Adipocyte (in vitro differentiated cells): ENCODE data around the gene SUCLG2.

Experiments
- DNase-seq: peaks from one replicate; pipeline ENCODE4 v3.0.0-alpha.2; 2015; ENCODE audit warnings: low read depth
- H3K27me3 ChIP-seq: replicated peaks from 2 replicates; pipeline ENCODE4 v1.7.0; 2013; ENCODE audit warnings: mild to moderate bottlenecking, low read length, moderate library complexity; ENCODE audit not compliant: control insufficient read depth, insufficient read depth
- H3K36me3 ChIP-seq: 2 replicates; pipeline ENCODE4 v1.7.0; 2013; ENCODE audit warnings: low read length, mild to moderate bottlenecking, moderate library complexity; ENCODE audit not compliant: control insufficient read depth, insufficient read depth, severe bottlenecking
- H3K4me1 ChIP-seq: 2 replicates; pipeline ENCODE4 v1.7.0; 2013; ENCODE audit warnings: mild to moderate bottlenecking, low read length, moderate library complexity; ENCODE audit not compliant: control insufficient read depth, insufficient read depth
- H3K4me3 ChIP-seq: 2 replicates; pipeline ENCODE4 v1.7.0; 2013; ENCODE audit warnings: mild to moderate bottlenecking, low read length, moderate library complexity
- H3K9ac ChIP-seq: 2 replicates; pipeline ENCODE4 v1.7.0; 2013; ENCODE audit warnings: mild to moderate bottlenecking, low read length, moderate library complexity
- H3K9me3 ChIP-seq: 2 replicates; pipeline ENCODE4 v1.7.0; 2013; ENCODE audit warnings: mild to moderate bottlenecking, low read length, moderate library complexity; ENCODE audit not compliant: control insufficient read depth

Gene SUCLG2

DNA sequence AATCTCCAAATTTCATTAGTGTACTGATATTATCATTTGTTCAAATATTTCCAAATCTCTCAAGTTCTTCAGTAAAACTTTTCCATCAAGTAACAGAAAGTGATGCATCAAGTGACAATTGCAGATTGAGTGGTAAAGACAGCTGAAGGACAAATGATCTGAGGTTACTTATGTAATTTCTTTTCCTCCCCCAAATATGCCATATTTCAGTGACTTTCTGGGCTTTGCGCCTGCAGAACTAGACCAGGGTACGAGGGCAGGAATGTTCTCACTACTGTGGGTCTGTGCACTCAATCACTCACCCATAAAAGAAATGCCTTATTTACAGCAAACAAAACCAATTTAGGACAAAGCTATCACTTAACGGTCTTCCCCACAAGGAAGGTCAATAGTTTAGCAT is 4.7 kb downstream of the SUCLG2 start:
- Histone ChIP-seq H3K9ac (no peak overlapping the region), H3K4me3 (no peak overlapping the region), H3K9me3 (no peaks in the 10 kb centered on the region), H3K4me1 (peaks cover 29% of the 10 kb centered on the region), H3K36me3 (no peaks in the 10 kb centered on the region), H3K27me3 (no peaks in the 10 kb centered on the region)
- no peak for DNase-seq

DNA sequence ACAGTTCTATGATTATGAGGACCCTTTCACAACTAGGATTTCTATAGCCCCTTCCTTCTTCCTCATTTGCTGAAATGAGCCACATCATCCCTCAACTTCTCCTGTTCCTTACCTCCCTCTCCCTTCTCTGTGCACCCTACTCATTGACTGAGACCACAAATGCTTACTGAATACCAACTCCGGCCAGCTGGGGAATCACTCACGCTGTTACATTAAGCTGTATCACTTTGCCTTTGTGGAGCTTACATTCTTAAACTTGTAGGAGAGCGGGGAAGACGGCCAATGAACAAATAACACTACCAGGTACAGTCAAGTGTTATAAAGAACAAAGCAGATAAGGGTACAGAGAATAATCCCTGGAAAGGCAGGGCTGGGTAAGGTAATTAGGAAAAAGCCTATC is 5.7 kb downstream of the SUCLG2 start:
- H3K9ac ChIP-seq = no peak overlapping the region
- no peak for DNase-seq
- no peak overlapping the region for H3K4me3 ChIP-seq
- no peaks in the 10 kb centered on the region for H3K9me3 ChIP-seq
- no peaks in the 10 kb centered on the region for H3K27me3 ChIP-seq
- peaks cover 28% of the 10 kb centered on the region for H3K4me1 ChIP-seq
- no peaks in the 10 kb centered on the region for H3K36me3 ChIP-seq

DNA sequence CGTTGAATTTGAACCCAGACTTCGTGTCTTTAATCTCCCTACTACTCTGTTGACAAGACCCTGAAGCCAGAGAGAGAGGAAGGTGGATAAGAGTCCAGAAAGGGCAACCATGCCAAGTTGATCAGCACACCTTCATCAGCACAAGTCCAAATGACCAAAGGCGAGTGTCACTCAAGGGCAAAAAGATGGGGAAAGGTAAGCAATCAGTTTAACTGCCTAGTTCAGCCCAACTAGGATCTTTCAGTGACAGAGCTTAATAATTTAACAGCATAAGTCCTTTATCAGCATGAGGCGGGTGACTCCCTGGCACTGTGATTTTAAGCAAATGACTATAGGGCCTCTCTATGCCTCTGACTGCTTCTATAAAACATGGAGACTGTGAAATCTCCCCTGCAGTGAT is 6.2 kb downstream of the SUCLG2 start:
- no peak overlapping the region for H3K9ac ChIP-seq
- no peaks in the 10 kb centered on the region for H3K36me3 ChIP-seq
- H3K27me3 ChIP-seq = no peaks in the 10 kb centered on the region
- H3K9me3 ChIP-seq = no peaks in the 10 kb centered on the region
- H3K4me1 ChIP-seq = peaks cover 23% of the 10 kb centered on the region
- no peak overlapping the region for H3K4me3 ChIP-seq
- no peak for DNase-seq

DNA sequence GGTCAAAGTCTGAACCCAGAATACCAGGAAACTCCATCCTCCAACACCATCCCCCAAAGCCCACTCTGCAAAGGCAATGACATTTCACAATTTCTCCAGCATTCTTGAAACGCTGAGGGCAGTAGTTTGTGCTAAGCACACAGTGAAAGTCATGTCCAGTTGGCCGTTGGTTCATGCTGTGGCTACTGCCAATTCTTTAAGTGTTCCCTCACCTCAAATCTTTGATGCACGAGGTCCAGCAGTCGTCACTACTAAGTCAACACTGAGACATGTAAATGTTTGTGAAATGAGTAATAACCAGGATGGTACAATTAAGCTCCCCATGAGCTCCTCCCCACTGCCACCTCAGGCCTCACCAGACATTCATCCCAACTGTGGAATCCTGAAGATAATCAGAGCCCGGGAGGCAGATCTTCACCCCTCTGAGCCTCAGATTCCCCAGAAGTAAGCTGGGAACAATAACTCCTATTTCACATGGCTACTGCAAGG is 7.0 kb downstream of the SUCLG2 start:
- Histone ChIP-seq H3K9ac (no peak overlapping the region), H3K36me3 (peaks cover 5% of the 10 kb centered on the region), H3K9me3 (no peaks in the 10 kb centered on the region), H3K4me1 (peaks cover 16% of the 10 kb centered on the region), H3K27me3 (no peaks in the 10 kb centered on the region), H3K4me3 (no peak overlapping the region)
- DNase-seq = peak; percentile 92

DNA sequence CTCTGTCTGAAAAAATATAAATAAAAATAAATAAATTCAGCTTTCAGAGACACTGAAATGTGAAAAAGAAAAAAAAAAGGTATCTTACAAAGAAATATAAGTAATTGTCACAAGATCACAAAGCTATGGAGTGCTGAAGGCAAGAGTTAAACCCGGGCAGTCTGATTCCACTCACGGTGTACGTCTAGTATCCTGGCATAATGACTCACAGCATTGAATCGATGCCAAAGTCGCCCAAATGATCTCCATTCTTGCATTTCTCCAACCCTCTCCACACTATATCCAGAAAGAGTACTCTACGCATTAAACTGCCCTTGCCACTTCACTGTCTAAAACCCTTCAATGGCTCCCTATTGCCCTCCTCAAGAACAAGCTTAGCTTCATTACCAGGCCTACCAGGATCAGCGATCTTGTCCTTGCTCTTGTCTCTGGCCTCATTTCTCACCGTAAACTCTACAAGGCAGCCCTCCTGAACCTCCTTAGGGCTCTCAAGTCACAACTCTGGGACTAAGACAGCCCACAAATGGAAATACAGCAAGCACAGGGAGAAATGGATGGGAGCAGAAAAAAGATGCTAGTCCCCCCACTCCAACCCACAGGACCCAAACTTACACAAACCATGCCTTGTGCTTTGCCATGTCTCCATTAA is 7.7 kb downstream of the SUCLG2 start:
- Histone ChIP-seq H3K9me3 (no peaks in the 10 kb centered on the region), H3K9ac (no peak overlapping the region), H3K4me1 (peaks cover 16% of the 10 kb centered on the region), H3K36me3 (peaks cover 6% of the 10 kb centered on the region), H3K4me3 (no peak overlapping the region), H3K27me3 (no peaks in the 10 kb centered on the region)
- DNase-seq = no peak

DNA sequence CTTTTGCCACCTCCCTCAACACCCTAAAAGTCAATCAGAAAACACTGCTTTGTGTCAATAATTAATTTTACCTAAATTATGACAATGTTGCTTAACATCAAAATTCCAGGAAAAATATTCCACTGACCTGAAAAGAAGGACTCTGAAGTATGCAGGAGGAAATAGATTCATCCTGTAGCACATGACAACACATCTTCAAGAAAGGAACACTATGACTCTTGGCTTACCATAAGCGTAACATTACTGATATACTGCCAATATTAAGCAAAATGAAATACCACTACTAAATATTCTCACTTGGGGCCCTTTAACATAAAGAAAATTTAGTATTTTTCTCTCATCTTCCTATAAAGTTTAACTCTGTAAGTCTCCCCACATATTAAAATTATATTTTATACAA is 9.6 kb downstream of the SUCLG2 start:
- Histone ChIP-seq H3K36me3 (peaks cover 6% of the 10 kb centered on the region), H3K4me3 (no peak overlapping the region), H3K4me1 (peaks cover 21% of the 10 kb centered on the region), H3K9me3 (no peaks in the 10 kb centered on the region), H3K27me3 (no peaks in the 10 kb centered on the region), H3K9ac (no peak overlapping the region)
- no peak for DNase-seq

DNA sequence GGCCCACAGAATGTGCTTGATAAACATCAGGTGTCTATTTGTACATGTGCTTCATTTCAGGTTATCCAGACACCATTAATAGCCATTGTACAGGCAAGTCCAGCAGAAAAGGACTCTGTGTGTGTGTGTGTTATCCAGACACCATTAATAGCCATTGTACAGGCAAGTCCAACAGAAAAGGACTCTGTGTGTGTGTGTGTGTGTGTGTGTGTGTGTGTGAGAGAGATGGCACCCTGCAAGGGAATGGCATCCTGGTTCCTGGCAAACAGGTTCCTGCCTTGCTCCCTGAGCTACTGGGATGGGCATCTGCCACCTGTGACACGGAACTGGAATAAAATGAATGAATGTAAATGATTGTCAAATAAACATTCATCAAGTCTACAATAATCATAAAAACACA is 11.7 kb downstream of the SUCLG2 start:
- no peaks in the 10 kb centered on the region for H3K27me3 ChIP-seq
- H3K4me1 ChIP-seq = peaks cover 17% of the 10 kb centered on the region
- H3K9me3 ChIP-seq = no peaks in the 10 kb centered on the region
- H3K36me3 ChIP-seq = peaks cover 6% of the 10 kb centered on the region
- no peak overlapping the region for H3K9ac ChIP-seq
- DNase-seq = no peak
- H3K4me3 ChIP-seq = no peak overlapping the region

DNA sequence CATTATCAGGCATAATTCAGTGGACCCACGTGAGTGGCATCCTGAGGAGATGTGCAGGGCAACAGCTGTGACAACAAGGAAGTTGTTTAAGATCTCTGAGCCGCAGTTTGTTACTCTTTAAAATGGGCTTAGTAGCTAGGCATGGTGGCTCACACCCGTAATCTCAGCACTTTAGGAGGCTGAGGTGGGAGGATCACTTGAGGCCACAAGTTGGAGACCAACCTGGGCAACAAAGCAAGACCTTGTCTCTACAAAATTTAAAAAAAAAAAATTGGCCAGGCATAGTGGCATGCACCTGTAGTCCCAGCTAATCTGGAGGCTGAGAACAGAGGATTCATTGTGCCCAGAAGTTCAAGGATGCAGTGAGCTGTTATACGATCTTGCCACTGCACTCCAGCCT is 12.2 kb downstream of the SUCLG2 start:
- Histone ChIP-seq H3K4me3 (no peak overlapping the region), H3K9ac (no peak overlapping the region), H3K27me3 (no peaks in the 10 kb centered on the region), H3K4me1 (peaks cover 13% of the 10 kb centered on the region), H3K9me3 (no peaks in the 10 kb centered on the region), H3K36me3 (peaks cover 6% of the 10 kb centered on the region)
- DNase-seq = no peak

DNA sequence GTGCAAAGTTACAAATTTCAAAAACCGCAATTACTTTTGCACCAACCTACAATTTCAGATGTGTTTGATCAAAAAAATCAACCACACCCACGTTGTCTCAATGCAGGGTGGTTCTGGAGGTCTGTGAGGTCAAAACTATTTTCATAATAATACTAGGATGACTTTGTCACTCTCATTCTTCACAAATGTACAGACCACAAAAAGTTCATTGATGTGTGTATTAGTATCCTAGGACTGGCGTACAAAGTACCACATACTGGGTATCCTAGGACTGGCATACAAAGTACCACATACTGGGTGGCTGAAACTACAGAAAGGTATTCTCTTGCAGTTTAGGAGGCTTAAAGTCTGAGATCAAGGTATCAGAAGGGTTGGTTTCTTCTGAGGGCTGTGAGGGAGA is 13.0 kb downstream of the SUCLG2 start:
- H3K36me3 ChIP-seq = peaks cover 6% of the 10 kb centered on the region
- DNase-seq = no peak
- peaks cover 6% of the 10 kb centered on the region for H3K4me1 ChIP-seq
- no peaks in the 10 kb centered on the region for H3K27me3 ChIP-seq
- no peaks in the 10 kb centered on the region for H3K9me3 ChIP-seq
- no peak overlapping the region for H3K4me3 ChIP-seq
- H3K9ac ChIP-seq = no peak overlapping the region

DNA sequence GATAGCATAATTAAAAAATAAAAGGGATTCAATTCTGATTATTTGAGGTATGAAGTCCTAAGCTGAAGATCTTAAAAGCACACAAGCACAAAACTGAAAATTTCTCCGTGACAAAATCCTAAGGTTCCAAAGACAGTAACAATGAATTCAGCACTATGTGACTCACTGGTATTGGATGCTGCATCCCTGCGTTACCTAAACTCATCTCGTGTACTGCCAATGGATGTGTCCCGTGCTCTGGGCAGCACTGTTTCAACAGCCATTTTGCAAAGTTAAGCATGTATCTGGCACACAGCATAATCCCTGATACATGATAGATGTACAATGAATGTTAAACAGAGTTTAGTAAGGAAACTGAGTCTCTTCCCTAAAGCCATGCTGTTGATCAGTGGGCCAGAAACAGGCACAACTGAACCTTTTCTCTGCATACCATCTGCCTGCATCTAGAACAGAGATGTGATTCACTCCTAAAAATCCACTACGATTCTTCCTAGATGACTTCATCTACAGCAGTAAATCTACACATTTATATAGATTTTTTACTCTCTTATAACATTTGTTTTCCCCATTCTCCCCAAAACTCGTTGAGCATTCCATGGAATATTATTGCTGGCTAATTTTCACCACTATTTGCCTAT is 14.3 kb downstream of the SUCLG2 start:
- H3K4me3 ChIP-seq = no peak overlapping the region
- peak; percentile 56 for DNase-seq
- H3K36me3 ChIP-seq = peaks cover 6% of the 10 kb centered on the region
- H3K9me3 ChIP-seq = no peaks in the 10 kb centered on the region
- no peaks in the 10 kb centered on the region for H3K27me3 ChIP-seq
- H3K4me1 ChIP-seq = peaks cover 16% of the 10 kb centered on the region
- no peak overlapping the region for H3K9ac ChIP-seq

DNA sequence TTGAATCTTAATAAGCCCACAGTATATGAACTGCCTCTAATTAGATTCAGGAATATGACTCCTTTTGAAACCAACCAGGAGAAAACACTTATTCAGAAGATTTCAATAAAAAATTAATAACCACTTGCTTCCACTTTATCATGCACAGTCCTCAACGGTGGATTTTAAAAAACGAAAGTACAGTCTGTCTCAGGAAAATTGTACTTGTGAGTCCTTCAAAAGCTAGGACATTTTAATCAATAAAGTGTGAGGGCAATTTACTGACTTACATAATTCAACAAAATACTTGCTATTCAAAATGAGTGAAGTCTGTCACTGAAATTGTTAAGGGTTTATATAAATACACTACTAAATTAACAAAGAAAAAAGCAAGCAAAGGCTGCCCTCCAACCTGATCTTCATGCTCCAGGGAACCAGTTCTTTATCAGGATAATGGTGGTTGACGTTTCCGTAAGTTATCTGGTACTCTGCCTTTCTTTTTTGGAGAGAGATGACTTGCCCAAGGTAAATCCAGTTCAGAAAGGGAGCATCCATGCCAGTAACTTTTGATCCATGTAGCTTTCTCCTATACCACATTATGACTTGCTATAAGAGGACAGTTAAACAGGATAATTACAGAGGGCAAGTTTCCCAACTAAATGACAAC is 17.0 kb downstream of the SUCLG2 start:
- DNase-seq = no peak
- Histone ChIP-seq H3K27me3 (no peaks in the 10 kb centered on the region), H3K9me3 (no peaks in the 10 kb centered on the region), H3K36me3 (peaks cover 4% of the 10 kb centered on the region), H3K4me3 (no peak overlapping the region), H3K4me1 (peaks cover 24% of the 10 kb centered on the region), H3K9ac (no peak overlapping the region)
